Testis (tissue), 2 donors: Measurements from ENCODE around the gene ARHGAP32.
"Not testable (repeated sequence)": the region's sequence is repeated elsewhere in the genome, so short reads cannot be mapped to it uniquely, and the experiment has no call there.

Source experiments
- CTCF ChIP-seq, 3 experiments: fragments of 450-650 bp in 2 of 3; fragments of 200-600 bp in 1 of 3; sonication (generic) in 1 of 3; IDR thresholded peaks; one replicate each; pipeline ENCODE4 v1.5.1; 2016 to 2019; ENCODE audit warnings: antibody characterized with exemption in 3 of 3, mild to moderate bottlenecking in 2 of 3, moderate library complexity in 1 of 3
- POLR2A ChIP-seq: fragments of 450-650 bp; IDR thresholded peaks from one replicate; pipeline ENCODE4 v1.6.1; 2017; ENCODE audit warnings: antibody characterized with exemption, mild to moderate bottlenecking, moderate library complexity

GRCh38 chr11:129185082-129185481 is 7.0 kb downstream of the ARHGAP32 start:
- not testable (repeated sequence) for TF ChIP-seq CTCF (IDR thresholded peaks at IDR 0.05); POLR2A
